GM12878 (cell line): ENCODE measurements around the gene RNF152.

Experiments
- KAT2A ChIP-seq: conservative IDR thresholded peaks from 2 replicates; pipeline ENCODE4 v1.6.1; 2011; ENCODE audit warnings: low read depth, low read length; ENCODE audit not compliant: control insufficient read depth
- NFYB ChIP-seq: IDR thresholded peaks from 2 replicates; pipeline ENCODE4 v1.6.1; 2011; ENCODE audit warnings: low read depth, mild to moderate bottlenecking, low read length, improper control_type of control experiment, moderate library complexity; ENCODE audit not compliant: insufficient read depth
- RAD21 ChIP-seq: IDR thresholded peaks from 2 replicates; pipeline ENCODE4 v1.6.1; 2011; ENCODE audit warnings: mild to moderate bottlenecking, low read depth, low read length, moderate library complexity; ENCODE audit not compliant: insufficient read depth
- ZBTB33 ChIP-seq: fragments of 450-650 bp; IDR thresholded peaks from 2 replicates; pipeline ENCODE4 v1.6.1; 2017; ENCODE audit warnings: mild to moderate bottlenecking
- TF ChIP-seq, protein P1 (sequence below), 3 experiments: IDR thresholded peaks in 2 of 3; conservative IDR thresholded peaks in 1 of 3; 2 replicates each; pipeline ENCODE4 v1.5.1; 2011; ENCODE audit warnings: low read depth in 3 of 3, low read length in 3 of 3, mild to moderate bottlenecking in 3 of 3, control low read depth in 2 of 3, moderate library complexity in 2 of 3, inconsistent platforms in 1 of 3, mixed read lengths in 1 of 3; ENCODE audit not compliant: control insufficient read depth in 2 of 3, insufficient read depth in 1 of 3; ENCODE audit errors: extremely low read depth in 1 of 3
- TF ChIP-seq, protein P2 (sequence below): IDR thresholded peaks from 2 replicates; pipeline ENCODE4 v1.6.1; 2012; ENCODE audit warnings: mild to moderate bottlenecking, low read depth, low read length

GRCh38 chr18:61893971-61894750, 1.4 kb upstream of the RNF152 start:
- TF ChIP-seq KAT2A = no peak
- TF ChIP-seq ZBTB33 = no peak
- TF ChIP-seq NFYB = no peak
- TF ChIP-seq, protein P1, sequence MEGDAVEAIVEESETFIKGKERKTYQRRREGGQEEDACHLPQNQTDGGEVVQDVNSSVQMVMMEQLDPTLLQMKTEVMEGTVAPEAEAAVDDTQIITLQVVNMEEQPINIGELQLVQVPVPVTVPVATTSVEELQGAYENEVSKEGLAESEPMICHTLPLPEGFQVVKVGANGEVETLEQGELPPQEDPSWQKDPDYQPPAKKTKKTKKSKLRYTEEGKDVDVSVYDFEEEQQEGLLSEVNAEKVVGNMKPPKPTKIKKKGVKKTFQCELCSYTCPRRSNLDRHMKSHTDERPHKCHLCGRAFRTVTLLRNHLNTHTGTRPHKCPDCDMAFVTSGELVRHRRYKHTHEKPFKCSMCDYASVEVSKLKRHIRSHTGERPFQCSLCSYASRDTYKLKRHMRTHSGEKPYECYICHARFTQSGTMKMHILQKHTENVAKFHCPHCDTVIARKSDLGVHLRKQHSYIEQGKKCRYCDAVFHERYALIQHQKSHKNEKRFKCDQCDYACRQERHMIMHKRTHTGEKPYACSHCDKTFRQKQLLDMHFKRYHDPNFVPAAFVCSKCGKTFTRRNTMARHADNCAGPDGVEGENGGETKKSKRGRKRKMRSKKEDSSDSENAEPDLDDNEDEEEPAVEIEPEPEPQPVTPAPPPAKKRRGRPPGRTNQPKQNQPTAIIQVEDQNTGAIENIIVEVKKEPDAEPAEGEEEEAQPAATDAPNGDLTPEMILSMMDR (IDR thresholded peaks at IDR 0.05 in 2 of 3, conservative IDR thresholded peaks at IDR 0.05 in 1 of 3; ENCODE audit: control insufficient read depth in 2 of 3, extremely low read depth in 1 of 3, insufficient read depth in 1 of 3, low read depth in 3 of 3, low read length in 3 of 3) = peak in 2 of 3 experiments; percentile 31 to 40; a peak in 3 of 6 replicates
- peak; percentile 48 for TF ChIP-seq RAD21
- TF ChIP-seq, protein P2, sequence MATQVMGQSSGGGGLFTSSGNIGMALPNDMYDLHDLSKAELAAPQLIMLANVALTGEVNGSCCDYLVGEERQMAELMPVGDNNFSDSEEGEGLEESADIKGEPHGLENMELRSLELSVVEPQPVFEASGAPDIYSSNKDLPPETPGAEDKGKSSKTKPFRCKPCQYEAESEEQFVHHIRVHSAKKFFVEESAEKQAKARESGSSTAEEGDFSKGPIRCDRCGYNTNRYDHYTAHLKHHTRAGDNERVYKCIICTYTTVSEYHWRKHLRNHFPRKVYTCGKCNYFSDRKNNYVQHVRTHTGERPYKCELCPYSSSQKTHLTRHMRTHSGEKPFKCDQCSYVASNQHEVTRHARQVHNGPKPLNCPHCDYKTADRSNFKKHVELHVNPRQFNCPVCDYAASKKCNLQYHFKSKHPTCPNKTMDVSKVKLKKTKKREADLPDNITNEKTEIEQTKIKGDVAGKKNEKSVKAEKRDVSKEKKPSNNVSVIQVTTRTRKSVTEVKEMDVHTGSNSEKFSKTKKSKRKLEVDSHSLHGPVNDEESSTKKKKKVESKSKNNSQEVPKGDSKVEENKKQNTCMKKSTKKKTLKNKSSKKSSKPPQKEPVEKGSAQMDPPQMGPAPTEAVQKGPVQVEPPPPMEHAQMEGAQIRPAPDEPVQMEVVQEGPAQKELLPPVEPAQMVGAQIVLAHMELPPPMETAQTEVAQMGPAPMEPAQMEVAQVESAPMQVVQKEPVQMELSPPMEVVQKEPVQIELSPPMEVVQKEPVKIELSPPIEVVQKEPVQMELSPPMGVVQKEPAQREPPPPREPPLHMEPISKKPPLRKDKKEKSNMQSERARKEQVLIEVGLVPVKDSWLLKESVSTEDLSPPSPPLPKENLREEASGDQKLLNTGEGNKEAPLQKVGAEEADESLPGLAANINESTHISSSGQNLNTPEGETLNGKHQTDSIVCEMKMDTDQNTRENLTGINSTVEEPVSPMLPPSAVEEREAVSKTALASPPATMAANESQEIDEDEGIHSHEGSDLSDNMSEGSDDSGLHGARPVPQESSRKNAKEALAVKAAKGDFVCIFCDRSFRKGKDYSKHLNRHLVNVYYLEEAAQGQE = no peak
